Activated naive CD8-positive, alpha-beta T cell (primary cell): ENCODE measurements around the gene AVEN.
"Not testable (repeated sequence)": the region's sequence is repeated elsewhere in the genome, so short reads cannot be mapped to it uniquely, and the experiment has no call there.

Experiments used
- H3K27ac Mint-ChIP-seq: one replicate; pipeline ENCODE4 v1.8.0; 2021; ENCODE audit warnings: mixed read lengths
- H3K27me3 Mint-ChIP-seq: one replicate; pipeline ENCODE4 v1.8.0; 2021; ENCODE audit warnings: mixed read lengths
- H3K36me3 Mint-ChIP-seq: one replicate; pipeline ENCODE4 v1.8.0; 2021; ENCODE audit warnings: mixed read lengths
- H3K4me1 Mint-ChIP-seq: one replicate; pipeline ENCODE4 v1.8.0; 2021; ENCODE audit warnings: low read depth, mixed read lengths
- H3K4me3 Mint-ChIP-seq: one replicate; pipeline ENCODE4 v1.8.0; 2021; ENCODE audit warnings: mild to moderate bottlenecking, mixed read lengths
- H3K9me3 Mint-ChIP-seq: one replicate; pipeline ENCODE4 v1.8.0; 2021; ENCODE audit warnings: low read depth, mixed read lengths

AVEN gene

GRCh38 chr15:34019369-34019990, 19.5 kb downstream of the AVEN start:
- Mint-ChIP-seq H3K9me3 (no peaks in the 10 kb centered on the region), H3K4me1 (peaks cover 19% of the 10 kb centered on the region), H3K27ac (no peak overlapping the region), H3K27me3 (peaks cover 1% of the 10 kb centered on the region), H3K4me3 (no peak overlapping the region), H3K36me3 (peaks cover 3% of the 10 kb centered on the region)

- H3K4me3 Mint-ChIP-seq: peak overlapping the region; percentile 71
- H3K27me3 Mint-ChIP-seq, H3K9me3 Mint-ChIP-seq, H3K36me3 Mint-ChIP-seq, H3K27ac Mint-ChIP-seq: not testable (repeated sequence)
- H3K4me1 Mint-ChIP-seq: peaks cover 19% of the 10 kb centered on the region
Observed at GRCh38 chr15:34018738-34019137, 20.3 kb downstream of the AVEN start.

GRCh38 chr15:34018021-34018645, 20.9 kb downstream of the AVEN start:
- peak overlapping the region; percentile 71 for H3K4me3 Mint-ChIP-seq
- H3K9me3 Mint-ChIP-seq: no peaks in the 10 kb centered on the region
- H3K4me1 Mint-ChIP-seq: peaks cover 19% of the 10 kb centered on the region
- no peaks in the 10 kb centered on the region for H3K27me3 Mint-ChIP-seq
- peaks cover 5% of the 10 kb centered on the region for H3K36me3 Mint-ChIP-seq
- H3K27ac Mint-ChIP-seq: peak overlapping the region; percentile 72

- peaks cover 12% of the 10 kb centered on the region for H3K4me1 Mint-ChIP-seq
- H3K4me3 Mint-ChIP-seq: no peak overlapping the region
- H3K36me3 Mint-ChIP-seq: peaks cover 5% of the 10 kb centered on the region
- no peak overlapping the region for H3K27ac Mint-ChIP-seq
- no peaks in the 10 kb centered on the region for H3K9me3 Mint-ChIP-seq
- H3K27me3 Mint-ChIP-seq: no peaks in the 10 kb centered on the region
Observed at GRCh38 chr15:34014556-34014955, 24.4 kb downstream of the AVEN start.

- Mint-ChIP-seq H3K27me3 (no peaks in the 10 kb centered on the region), H3K9me3 (no peaks in the 10 kb centered on the region), H3K36me3 (peaks cover 5% of the 10 kb centered on the region), H3K4me3 (no peak overlapping the region), H3K4me1 (peaks cover 9% of the 10 kb centered on the region), H3K27ac (no peak overlapping the region)
Observed at GRCh38 chr15:34013746-34014145, 25.3 kb downstream of the AVEN start.

GRCh38 chr15:34012461-34013028, 26.5 kb downstream of the AVEN start:
- H3K9me3 Mint-ChIP-seq: no peaks in the 10 kb centered on the region
- H3K36me3 Mint-ChIP-seq: peaks cover 5% of the 10 kb centered on the region
- H3K4me3 Mint-ChIP-seq: no peak overlapping the region
- no peaks in the 10 kb centered on the region for H3K4me1 Mint-ChIP-seq
- H3K27ac Mint-ChIP-seq: no peak overlapping the region
- H3K27me3 Mint-ChIP-seq: no peaks in the 10 kb centered on the region

GRCh38 chr15:34011481-34011880, 27.5 kb downstream of the AVEN start:
- Mint-ChIP-seq H3K4me3 (no peak overlapping the region), H3K27me3 (no peaks in the 10 kb centered on the region), H3K9me3 (no peaks in the 10 kb centered on the region), H3K36me3 (peaks cover 5% of the 10 kb centered on the region), H3K4me1 (no peaks in the 10 kb centered on the region), H3K27ac (no peak overlapping the region)

GRCh38 chr15:34010921-34011320, 28.1 kb downstream of the AVEN start:
- Mint-ChIP-seq H3K9me3 (no peaks in the 10 kb centered on the region), H3K4me3 (no peak overlapping the region), H3K27me3 (no peaks in the 10 kb centered on the region), H3K27ac (no peak overlapping the region), H3K36me3 (peaks cover 5% of the 10 kb centered on the region), H3K4me1 (no peaks in the 10 kb centered on the region)

GRCh38 chr15:34009656-34010055, 29.3 kb downstream of the AVEN start:
- no peak overlapping the region for H3K4me3 Mint-ChIP-seq
- peaks cover 2% of the 10 kb centered on the region for H3K36me3 Mint-ChIP-seq
- no peaks in the 10 kb centered on the region for H3K27me3 Mint-ChIP-seq
- no peaks in the 10 kb centered on the region for H3K4me1 Mint-ChIP-seq
- H3K27ac Mint-ChIP-seq: no peak overlapping the region
- H3K9me3 Mint-ChIP-seq: no peaks in the 10 kb centered on the region

GRCh38 chr15:34006381-34006780, 32.6 kb downstream of the AVEN start:
- Mint-ChIP-seq H3K4me3 (no peak overlapping the region), H3K9me3 (no peaks in the 10 kb centered on the region), H3K27me3 (no peaks in the 10 kb centered on the region), H3K4me1 (no peaks in the 10 kb centered on the region), H3K36me3 (peaks cover 8% of the 10 kb centered on the region), H3K27ac (no peak overlapping the region)

- H3K9me3 Mint-ChIP-seq: no peaks in the 10 kb centered on the region
- no peaks in the 10 kb centered on the region for H3K4me1 Mint-ChIP-seq
- no peak overlapping the region for H3K27ac Mint-ChIP-seq
- H3K27me3 Mint-ChIP-seq: no peaks in the 10 kb centered on the region
- H3K36me3 Mint-ChIP-seq: peaks cover 10% of the 10 kb centered on the region
- no peak overlapping the region for H3K4me3 Mint-ChIP-seq
Observed at GRCh38 chr15:34001536-34001935, 37.5 kb downstream of the AVEN start.

GRCh38 chr15:33995666-33996065, 43.3 kb downstream of the AVEN start:
- H3K4me1 Mint-ChIP-seq, H3K36me3 Mint-ChIP-seq, H3K9me3 Mint-ChIP-seq, H3K27ac Mint-ChIP-seq, H3K4me3 Mint-ChIP-seq, H3K27me3 Mint-ChIP-seq: not testable (repeated sequence)

GRCh38 chr15:33994005-33994615, 44.9 kb downstream of the AVEN start:
- H3K9me3 Mint-ChIP-seq: no peaks in the 10 kb centered on the region

GRCh38 chr15:33988384-33988783, 50.6 kb downstream of the AVEN start:
- Mint-ChIP-seq H3K27ac (no peak overlapping the region), H3K36me3 (peaks cover 14% of the 10 kb centered on the region), H3K4me1 (no peaks in the 10 kb centered on the region)

More at GRCh38 chr15:33994005-33994615, 44.9 kb downstream of the AVEN start:
- H3K4me1 Mint-ChIP-seq: no peaks in the 10 kb centered on the region
- no peak overlapping the region for H3K27ac Mint-ChIP-seq
- no peaks in the 10 kb centered on the region for H3K27me3 Mint-ChIP-seq
- H3K4me3 Mint-ChIP-seq: no peak overlapping the region
- H3K36me3 Mint-ChIP-seq: peaks cover 8% of the 10 kb centered on the region

GRCh38 chr15:33987444-33987843, 51.6 kb downstream of the AVEN start:
- H3K4me1 Mint-ChIP-seq: no peaks in the 10 kb centered on the region
- H3K4me3 Mint-ChIP-seq: no peak overlapping the region
- no peaks in the 10 kb centered on the region for H3K9me3 Mint-ChIP-seq
- H3K27ac Mint-ChIP-seq: no peak overlapping the region
- no peaks in the 10 kb centered on the region for H3K27me3 Mint-ChIP-seq
- H3K36me3 Mint-ChIP-seq: peaks cover 14% of the 10 kb centered on the region

More at GRCh38 chr15:33988384-33988783, 50.6 kb downstream of the AVEN start:
- Mint-ChIP-seq H3K4me3 (no peak overlapping the region), H3K27me3 (no peaks in the 10 kb centered on the region), H3K9me3 (no peaks in the 10 kb centered on the region)
